Activated naive CD4-positive, alpha-beta T cell treated with anti-CD3 and anti-CD28 coated beads, Interleukin-2, amount 50 U/mL, for 16 hours (primary cell): ENCODE measurements around the gene ADRM1.

Experiments used
- DNase-seq: peaks from one replicate; pipeline ENCODE4 v3.0.0-alpha.2; 2020

Gene ADRM1

DNA sequence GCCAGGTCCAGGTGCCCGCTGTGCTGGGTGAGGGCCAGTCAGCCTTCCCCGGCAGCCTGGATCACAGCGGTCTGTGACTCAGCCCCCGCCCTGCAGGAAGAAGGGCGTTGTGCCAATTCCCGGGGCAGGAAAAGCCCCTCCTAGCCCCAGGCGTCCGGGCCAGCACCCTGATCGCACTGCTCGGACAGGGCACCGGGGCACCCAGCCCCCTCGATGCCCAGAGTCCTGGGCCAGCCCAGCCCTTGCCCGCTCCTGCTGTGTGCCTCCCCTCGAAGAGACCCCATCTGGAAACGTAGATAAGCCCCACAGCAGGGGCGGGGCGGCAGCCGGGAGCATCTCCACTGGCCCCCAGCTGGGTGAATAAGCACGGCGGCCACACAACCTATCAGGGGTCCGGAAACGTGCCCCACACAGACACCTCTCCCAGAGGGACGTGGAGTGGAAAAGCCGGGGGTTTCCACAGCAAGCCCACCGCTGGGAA lies 54.4 kb downstream of the ADRM1 start:
- no peak for DNase-seq

DNA sequence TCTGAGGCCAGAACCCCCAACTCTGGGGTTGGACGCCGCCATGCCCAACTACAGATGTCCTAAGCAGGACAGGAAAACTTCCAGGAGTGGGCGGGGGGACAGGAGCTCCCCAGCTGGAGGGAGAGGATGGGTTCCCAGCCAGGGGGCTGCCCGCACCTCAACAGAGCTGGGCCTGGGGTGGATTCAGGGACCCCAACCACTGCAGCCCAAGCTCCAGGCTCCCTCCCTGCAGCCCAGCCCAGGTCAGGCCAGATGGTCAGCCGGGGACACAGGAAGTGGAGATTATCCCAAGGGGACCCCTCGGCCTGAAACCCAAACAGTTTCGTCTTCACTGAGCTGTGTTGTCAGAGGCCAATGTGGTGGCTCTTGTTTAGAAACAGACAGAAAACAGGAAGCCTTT lies 54.9 kb downstream of the ADRM1 start:
- DNase-seq = no peak
